ENCODE results near the gene FMN1.
"Not testable (repeated sequence)": the region's sequence is repeated elsewhere in the genome, so short reads cannot be mapped to it uniquely, and the experiment has no call there.

The FMN1 gene

GRCh38 chr15:32957219-32957618 is 237.3 kb downstream of the FMN1 start:
- no peak for DNase-seq

GRCh38 chr15:32956711-32957110 is 237.8 kb downstream of the FMN1 start:
- no peak for DNase-seq

GRCh38 chr15:32956006-32956405 is 238.5 kb downstream of the FMN1 start:
- no peak for DNase-seq

- no peak for DNase-seq
Observed at GRCh38 chr15:32953533-32953910, 241.0 kb downstream of the FMN1 start.

GRCh38 chr15:32952901-32953532 is 241.5 kb downstream of the FMN1 start:
- no peak for DNase-seq

GRCh38 chr15:32951736-32952464 is 242.6 kb downstream of the FMN1 start:
- no peak for DNase-seq

GRCh38 chr15:32950051-32950450 is 244.5 kb downstream of the FMN1 start:
- DNase-seq: not testable (repeated sequence)

- DNase-seq: no peak
Observed at GRCh38 chr15:32946210-32946609, 248.3 kb downstream of the FMN1 start.

GRCh38 chr15:32944431-32944830 is 250.1 kb downstream of the FMN1 start:
- no peak for DNase-seq

GRCh38 chr15:32943711-32944110 is 250.8 kb downstream of the FMN1 start:
- DNase-seq: no peak

- DNase-seq: no peak
Observed at GRCh38 chr15:32942401-32942841, 252.1 kb downstream of the FMN1 start.

GRCh38 chr15:32941823-32942222 is 252.7 kb downstream of the FMN1 start:
- no peak for DNase-seq

- DNase-seq: no peak
Observed at GRCh38 chr15:32936976-32937375, 257.5 kb downstream of the FMN1 start.

- DNase-seq: no peak
Observed at GRCh38 chr15:32936283-32936918, 258.1 kb downstream of the FMN1 start.

- no peak for DNase-seq
Observed at GRCh38 chr15:32935139-32935538, 259.4 kb downstream of the FMN1 start.

GRCh38 chr15:32933236-32933635 is 261.3 kb downstream of the FMN1 start:
- DNase-seq: no peak

- no peak for DNase-seq
Observed at GRCh38 chr15:32928876-32929275, 265.6 kb downstream of the FMN1 start.

- DNase-seq: no peak
Observed at GRCh38 chr15:32927124-32927523, 267.4 kb downstream of the FMN1 start.

- DNase-seq: no peak
Observed at GRCh38 chr15:32923176-32923575, 271.3 kb downstream of the FMN1 start.

- no peak for DNase-seq
Observed at GRCh38 chr15:32922541-32922940, 272.0 kb downstream of the FMN1 start.

- DNase-seq: no peak
Observed at GRCh38 chr15:32919749-32920414, 274.6 kb downstream of the FMN1 start.

- DNase-seq: no peak
Observed at GRCh38 chr15:32918547-32918946, 276.0 kb downstream of the FMN1 start.

GRCh38 chr15:32910839-32911238 is 283.7 kb downstream of the FMN1 start:
- DNase-seq: no peak

- DNase-seq: no peak
Observed at GRCh38 chr15:32909431-32909830, 285.1 kb downstream of the FMN1 start.
